HepG2 (cell line): ENCODE data around the gene IZUMO4. TPM values are rescaled to one million over a fixed set of nuclear protein-coding genes. Genes with fewer than 3 reads are reported as not detected.

ENCODE experiments used
- ATAC-seq: fragments of 200-7000 bp; cut with Tn5 transposase; 3 replicates; pipeline ENCODE4 v1.9.1; 2020; ENCODE audit warnings: mild to moderate bottlenecking, moderate library complexity
- BruUV-seq: library from RNA; stranded (reverse); fragments of 400-500 nt; replicated peaks from 2 replicates; lab custom pipeline; 2021; lab: Mats Ljungman, UMichigan
- CTCF ChIA-PET: fragments of 300-600 bp; formaldehyde crosslinking; extraction: SDS; loops from one replicate; lab custom pipeline; 2021; ENCODE audit warnings: low total read pairs, inconsistent platforms, low intra/inter-chr PET ratio; lab: Yijun Ruan, JAX
- POLR2A ChIA-PET: fragments of 350-600 bp; sonication (Branson Sonifier 250); formaldehyde crosslinking; loops from one replicate; lab custom pipeline; 2020; ENCODE audit warnings: antibody characterized with exemption, inconsistent platforms; lab: Yijun Ruan, JAX
- DNase-seq: peaks from one replicate; pipeline ENCODE4 v3.0.0-alpha.2; 2015; ENCODE audit warnings: low spot score
- FAIRE-seq: peaks from 3 replicates; lab custom pipeline; 2011; peaks lifted over from hg19 to GRCh38; lab: Jason Lieb, UNC
- H2AFZ ChIP-seq: one replicate; pipeline ENCODE4 v1.6.1; 2011; ENCODE audit warnings: low read length, inconsistent platforms
- H3K27ac ChIP-seq: fragments of 300-600 bp; 3 replicates; pipeline ENCODE4 v1.8.0; 2011; ENCODE audit warnings: mixed run types, mild to moderate bottlenecking, mixed read lengths, low read length, inconsistent platforms; ENCODE audit not compliant: insufficient read depth; ENCODE audit errors: extremely low read length
- H3K27me3 ChIP-seq, 2 experiments: fragments of 200-600 bp in 1 of 2; 2 replicates in 1 of 2; 3 replicates in 1 of 2; pipeline versions ENCODE4 v1.6.0 to v1.8.0; 2011; ENCODE audit warnings: low read length in 2 of 2, mild to moderate bottlenecking in 2 of 2, moderate library complexity in 2 of 2, inconsistent platforms in 1 of 2; ENCODE audit not compliant: insufficient read depth in 2 of 2, control insufficient read depth in 1 of 2
- H3K36me3 ChIP-seq, 2 experiments: fragments of 200-600 bp in 1 of 2; replicated peaks in 1 of 2; 2 replicates in 1 of 2; 3 replicates in 1 of 2; pipeline versions ENCODE4 v1.5.1 to v1.8.0; 2011; ENCODE audit warnings: low read length in 2 of 2, inconsistent platforms in 1 of 2; ENCODE audit not compliant: insufficient read depth in 2 of 2, control insufficient read depth in 1 of 2
- H3K4me1 ChIP-seq: 2 replicates; pipeline ENCODE4 v1.5.1; 2012; ENCODE audit warnings: low read length, inconsistent platforms; ENCODE audit not compliant: insufficient read depth
- H3K4me2 ChIP-seq: 2 replicates; pipeline ENCODE4 v1.6.0; 2011; ENCODE audit warnings: low read depth, low read length, inconsistent platforms
- H3K4me3 ChIP-seq, 3 experiments: fragments of 200-600 bp in 1 of 3; sonication (generic), shearing (Covaris generic) in 1 of 3; replicated peaks in 1 of 3; 2 replicates each; pipeline ENCODE4 v1.5.1; 2011 to 2016; ENCODE audit warnings: low read length in 3 of 3, inconsistent platforms in 2 of 3, low read depth in 2 of 3, mild to moderate bottlenecking in 2 of 3, control low read depth in 1 of 3, mixed read lengths in 1 of 3; ENCODE audit not compliant: insufficient read depth in 1 of 3
- H3K79me2 ChIP-seq: one replicate; pipeline ENCODE4 v1.6.1; 2011; ENCODE audit warnings: low read length, inconsistent platforms; ENCODE audit not compliant: insufficient read depth
- H3K9ac ChIP-seq: 2 replicates; pipeline ENCODE4 v1.6.0; 2011; ENCODE audit warnings: mild to moderate bottlenecking, low read depth, low read length, inconsistent platforms; ENCODE audit not compliant: insufficient read depth
- H3K9me3 ChIP-seq: 2 replicates; pipeline ENCODE4 v1.5.1; 2012; ENCODE audit warnings: mild to moderate bottlenecking, low read length
- H4K20me1 ChIP-seq: 2 replicates; pipeline ENCODE4 v1.6.0; 2011; ENCODE audit warnings: inconsistent platforms, mild to moderate bottlenecking, low read length, moderate library complexity; ENCODE audit not compliant: insufficient read depth
- ASH2L ChIP-seq: fragments of 300-600, 200-600 bp; sonication (generic); IDR thresholded peaks from 2 replicates; pipeline ENCODE4 v1.7.0; 2017; ENCODE audit warnings: low read depth, mild to moderate bottlenecking, moderate library complexity, mixed read lengths, low read length; ENCODE audit not compliant: insufficient read length
- DNMT3B ChIP-seq: conservative IDR thresholded peaks from 2 replicates; pipeline ENCODE4 v1.6.1; 2016; ENCODE audit warnings: missing biosample characterization, control low read depth
- GMEB1 ChIP-seq: sonication (generic); formaldehyde crosslinking; IDR thresholded peaks from 2 replicates; pipeline ENCODE4 v1.5.1; 2020; ENCODE audit warnings: missing genetic modification reagents, mild to moderate bottlenecking, borderline replicate concordance
- MAFG ChIP-seq: sonication (generic); formaldehyde crosslinking; IDR thresholded peaks from 2 replicates; pipeline ENCODE4 v1.5.1; 2020; ENCODE audit warnings: mild to moderate bottlenecking, missing genetic modification reagents
- MED13 ChIP-seq: sonication (generic); formaldehyde crosslinking; IDR thresholded peaks from 2 replicates; pipeline ENCODE4 v1.5.0; 2020; ENCODE audit warnings: missing genetic modification reagents
- PLSCR1 ChIP-seq: sonication (generic); formaldehyde crosslinking; IDR thresholded peaks from 2 replicates; pipeline ENCODE4 v1.5.0; 2020; ENCODE audit warnings: missing genetic modification reagents, mild to moderate bottlenecking, borderline replicate concordance
- RAD21 ChIP-seq: fragments of 450-650 bp; formaldehyde crosslinking; IDR thresholded peaks from 2 replicates; pipeline ENCODE4 v1.5.0; 2020; ENCODE audit warnings: mild to moderate bottlenecking
- TFAP4 ChIP-seq: sonication (generic); IDR thresholded peaks from 2 replicates; pipeline ENCODE4 v1.6.1; 2016; ENCODE audit warnings: low read depth, borderline replicate concordance
- WIZ ChIP-seq: sonication (generic); formaldehyde crosslinking; IDR thresholded peaks from 2 replicates; pipeline ENCODE4 v1.5.1; 2020; ENCODE audit warnings: mild to moderate bottlenecking, missing genetic modification reagents
- XBP1 ChIP-seq: sonication (generic); formaldehyde crosslinking; IDR thresholded peaks from 2 replicates; pipeline ENCODE4 v1.5.0; 2020; ENCODE audit warnings: missing genetic modification reagents
- ZFP36L1 ChIP-seq: sonication (generic); formaldehyde crosslinking; IDR thresholded peaks from 2 replicates; pipeline ENCODE4 v1.8.0; 2022; ENCODE audit warnings: mild to moderate bottlenecking, missing genetic modification reagents, moderate library complexity
- ZGPAT ChIP-seq: IDR thresholded peaks from 2 replicates; pipeline ENCODE4 v1.6.1; 2016; ENCODE audit warnings: mild to moderate bottlenecking
- ZMYM2 ChIP-seq: sonication (generic); formaldehyde crosslinking; IDR thresholded peaks from 2 replicates; pipeline ENCODE4 v1.8.0; 2022; ENCODE audit warnings: mild to moderate bottlenecking, missing genetic modification reagents
- ZMYM4 ChIP-seq: sonication (generic); formaldehyde crosslinking; IDR thresholded peaks from 2 replicates; pipeline ENCODE4 v1.8.1; 2023; ENCODE audit warnings: mild to moderate bottlenecking, missing genetic modification reagents
- ZNF124 ChIP-seq: sonication (generic); formaldehyde crosslinking; IDR thresholded peaks from 2 replicates; pipeline ENCODE4 v1.4.0; 2020; ENCODE audit warnings: missing genetic modification reagents
- ZNF20 ChIP-seq: sonication (generic); formaldehyde crosslinking; IDR thresholded peaks from 2 replicates; pipeline ENCODE4 v1.4.0; 2020; ENCODE audit warnings: mild to moderate bottlenecking, moderate library complexity, missing genetic modification reagents
- ZNF460 ChIP-seq: sonication (generic); formaldehyde crosslinking; IDR thresholded peaks from 2 replicates; pipeline ENCODE4 v1.5.1; 2020; ENCODE audit warnings: missing genetic modification reagents, mild to moderate bottlenecking, borderline replicate concordance
- ZNF720 ChIP-seq: sonication (generic); formaldehyde crosslinking; IDR thresholded peaks from 2 replicates; pipeline ENCODE4 v1.4.0; 2020; ENCODE audit warnings: missing genetic modification reagents
- ZNF770 ChIP-seq: sonication (generic); formaldehyde crosslinking; IDR thresholded peaks from 2 replicates; pipeline ENCODE4 v1.5.0; 2020; ENCODE audit warnings: mild to moderate bottlenecking, missing genetic modification reagents
- ZNF790 ChIP-seq: sonication (generic); formaldehyde crosslinking; IDR thresholded peaks from 2 replicates; pipeline ENCODE4 v1.8.0; 2022; ENCODE audit warnings: missing genetic modification reagents, mild to moderate bottlenecking, borderline replicate concordance
- WGBS: methylation state at CpG from one replicate; pipeline ENCODE4 v1.1.6; 2017; ENCODE audit warnings: low lambda C conversion rate; 5-methylcytosine and 5-hydroxymethylcytosine counted together
- in situ Hi-C: cut with HindIII; loops from 2 replicates; pipeline ENCODE4 v1.10.0; 2017; ENCODE audit warnings: low pct_unique_long_range_greater_than_20kb; ENCODE audit not compliant: extremely low pct_ligation_motif_present
- intact Hi-C: fragments of 100-400 bp; cut with micrococcal nuclease; formaldehyde crosslinking; loops from one replicate; pipeline ENCODE4 v1.10.0; 2022; ENCODE audit not compliant: unreplicated experiment
- polyA plus RNA-seq, 8 experiments: library from polyadenylated mRNA; depleted of rRNA in 3 of 8; stranded (reverse) in 7 of 8; unstranded in 1 of 8; fragments of >200 nt; fragmentation: Illumina TruSeq in 4 of 8; extraction: Trizol in 4 of 8; gene quantifications; 2 replicates each; pipeline versions ENCODE4 v1.2.1 to v1.2.3, GENCODE V29; 2011 to 2016; ENCODE audit warnings: low read depth in 4 of 8, missing spikeins in 1 of 8, mixed read lengths in 1 of 8; ENCODE audit not compliant: insufficient read depth in 1 of 8
- total RNA-seq, 5 experiments: library from RNA; depleted of rRNA; stranded (reverse); fragments of >200 nt; fragmentation: Illumina TruSeq; extraction: Trizol; gene quantifications; 2 replicates each; pipeline ENCODE4 v1.2.3, GENCODE V29; 2016; ENCODE audit warnings: low read depth in 1 of 5

IZUMO4 gene
- total and polyA plus RNA-seq, 2 of the 13 experiments (the other 11 are each of a cell fraction or from before 2014, with no cell fraction given), result 0.77 to 3.9 TPM

- H3K4me2 ChIP-seq, result no peak overlapping the region
- H3K9me3 ChIP-seq, result no peaks in the 10 kb centered on the region
- no peak overlapping the region for H3K4me3 ChIP-seq
- BruUV-seq, result no TSS peak
- in situ Hi-C loops (no loop called here), intact Hi-C loops (no loop called here)
- DNase-seq (no peak), FAIRE-seq (no peak), ATAC-seq (no peak)
- H2AFZ ChIP-seq, result no peak overlapping the region
- no peak overlapping the region for H3K27ac ChIP-seq
- no peaks in the 10 kb centered on the region for H3K27me3 ChIP-seq
- POLR2A ChIA-PET, result interaction anchor here (0.7 to 1.1 kb wide), 2 partner anchors 10 to 54 kb away, joined by 3 read pairs; no protein-coding TSS in a partner anchor
- TF ChIP-seq GMEB1 (CRISPR knock-in tag) (no peak), MED13 (CRISPR knock-in tag) (no peak), ZNF770 (CRISPR knock-in tag) (no peak), WIZ (CRISPR knock-in tag) (no peak), RAD21 (CRISPR knock-in tag) (no peak), ZGPAT (CRISPR knock-in tag) (no peak), ASH2L (no peak), ZNF20 (no peak), ZNF460 (CRISPR knock-in tag) (no peak), ZMYM2 (no peak), DNMT3B (no peak), XBP1 (no peak), ZFP36L1 (no peak), ZNF124 (CRISPR knock-in tag) (no peak), ZMYM4 (CRISPR knock-in tag) (no peak), MAFG (CRISPR knock-in tag) (no peak), PLSCR1 (CRISPR knock-in tag) (no peak), ZNF790 (CRISPR knock-in tag) (no peak), TFAP4 (no peak), ZNF720 (CRISPR knock-in tag) (no peak)
- CTCF ChIA-PET, result interaction anchor here (0.6 to 1.6 kb wide), 3 partner anchors 51 to 125 kb away, joined by 3 to 25 read pairs (median 4); no protein-coding TSS in a partner anchor
- no peaks in the 10 kb centered on the region for H3K79me2 ChIP-seq
- H3K36me3 ChIP-seq, result peaks cover 4 to 8% of the 10 kb centered on the region in 2 experiments; a peak in 2 of 5 replicates
- WGBS, result 88% methylated on average over 10 of the region's 10 CpGs
- no peak overlapping the region for H3K9ac ChIP-seq
- H3K4me1 ChIP-seq, result peaks cover 38% of the 10 kb centered on the region
- no peaks in the 10 kb centered on the region for H4K20me1 ChIP-seq
Measured at GRCh38 chr19:2070436-2070827, 26.3 kb upstream of the IZUMO4 start.
